ENCODE data around the gene CD180.

Gene CD180

DNA sequence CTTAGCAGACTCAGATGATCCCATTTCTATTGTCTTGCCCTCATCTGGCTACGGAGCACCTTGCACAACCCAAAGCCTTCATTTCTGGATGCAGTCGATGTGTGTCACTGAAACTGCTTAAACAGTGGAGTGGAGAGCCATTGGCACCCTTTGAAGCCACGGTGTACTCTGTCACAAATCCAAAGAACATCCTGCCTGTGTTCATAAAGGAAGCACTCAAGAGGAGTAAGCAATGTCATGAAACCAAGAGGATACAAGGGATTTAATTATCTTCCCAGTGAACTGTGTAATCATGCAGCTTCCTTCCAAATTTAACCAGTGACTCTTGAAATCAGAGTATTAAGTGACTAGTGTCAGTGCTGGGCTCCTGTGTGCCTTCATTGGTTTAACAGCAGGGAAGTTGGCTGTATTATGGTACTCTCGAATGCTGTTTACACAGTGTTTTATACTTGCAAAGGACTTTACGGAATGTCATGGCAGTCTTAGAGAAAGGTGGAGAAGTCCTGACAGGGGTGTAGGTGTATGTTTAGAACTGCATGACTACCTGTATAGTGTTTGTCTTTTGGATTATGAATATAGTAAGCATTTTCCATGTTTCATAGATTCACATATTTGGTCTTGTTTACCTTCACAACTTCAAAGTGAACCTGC is 41.9 kb downstream of the CD180 start:
- no peak overlapping the region for H3K27ac ChIP-seq (replicated peaks)
- DNase-seq (ENCODE audit: low read depth in 1 of 2, low spot score in 1 of 2), result no peak
- H3K27me3 ChIP-seq (ENCODE audit: insufficient read depth, poor library complexity, severe bottlenecking), result no peaks in the 10 kb centered on the region
- TF ChIP-seq REST (IDR thresholded peaks at IDR 0.05; ENCODE audit: insufficient replicate concordance, low read depth), result no peak
- no peak for TF ChIP-seq SPI1 (IDR thresholded peaks at IDR 0.05; ENCODE audit: borderline replicate concordance, low read depth)
- no peak for TF ChIP-seq GABPA (IDR thresholded peaks at IDR 0.05; ENCODE audit: low read depth)
- no peak for TF ChIP-seq POLR2AphosphoS5 (IDR thresholded peaks at IDR 0.05; ENCODE audit: low read depth)
- TF ChIP-seq, protein P1, sequence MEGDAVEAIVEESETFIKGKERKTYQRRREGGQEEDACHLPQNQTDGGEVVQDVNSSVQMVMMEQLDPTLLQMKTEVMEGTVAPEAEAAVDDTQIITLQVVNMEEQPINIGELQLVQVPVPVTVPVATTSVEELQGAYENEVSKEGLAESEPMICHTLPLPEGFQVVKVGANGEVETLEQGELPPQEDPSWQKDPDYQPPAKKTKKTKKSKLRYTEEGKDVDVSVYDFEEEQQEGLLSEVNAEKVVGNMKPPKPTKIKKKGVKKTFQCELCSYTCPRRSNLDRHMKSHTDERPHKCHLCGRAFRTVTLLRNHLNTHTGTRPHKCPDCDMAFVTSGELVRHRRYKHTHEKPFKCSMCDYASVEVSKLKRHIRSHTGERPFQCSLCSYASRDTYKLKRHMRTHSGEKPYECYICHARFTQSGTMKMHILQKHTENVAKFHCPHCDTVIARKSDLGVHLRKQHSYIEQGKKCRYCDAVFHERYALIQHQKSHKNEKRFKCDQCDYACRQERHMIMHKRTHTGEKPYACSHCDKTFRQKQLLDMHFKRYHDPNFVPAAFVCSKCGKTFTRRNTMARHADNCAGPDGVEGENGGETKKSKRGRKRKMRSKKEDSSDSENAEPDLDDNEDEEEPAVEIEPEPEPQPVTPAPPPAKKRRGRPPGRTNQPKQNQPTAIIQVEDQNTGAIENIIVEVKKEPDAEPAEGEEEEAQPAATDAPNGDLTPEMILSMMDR (IDR thresholded peaks at IDR 0.05; ENCODE audit: insufficient read depth, low read length), result no peak
- no peak overlapping the region for H3K4me3 ChIP-seq (replicated peaks; ENCODE audit: insufficient read depth, low read length)

- no peak for DNase-seq (ENCODE audit: low read depth in 1 of 2, low spot score in 1 of 2)
- TF ChIP-seq REST (IDR thresholded peaks at IDR 0.05; ENCODE audit: insufficient replicate concordance, low read depth) (no peak), GABPA (IDR thresholded peaks at IDR 0.05; ENCODE audit: low read depth) (no peak), SPI1 (IDR thresholded peaks at IDR 0.05; ENCODE audit: borderline replicate concordance, low read depth) (no peak), POLR2AphosphoS5 (IDR thresholded peaks at IDR 0.05; ENCODE audit: low read depth) (no peak)
- TF ChIP-seq, protein P1 (IDR thresholded peaks at IDR 0.05; ENCODE audit: insufficient read depth, low read length), result no peak
- Histone ChIP-seq H3K27ac (replicated peaks) (no peak overlapping the region), H3K4me3 (replicated peaks; ENCODE audit: insufficient read depth, low read length) (no peak overlapping the region), H3K27me3 (ENCODE audit: insufficient read depth, poor library complexity, severe bottlenecking) (no peaks in the 10 kb centered on the region)
Observed at GRCh38 chr5:67153292-67153691, 43.3 kb downstream of the CD180 start.

GRCh38 chr5:67152400-67152799 is 44.2 kb downstream of the CD180 start:
- DNase-seq (ENCODE audit: low read depth in 1 of 2, low spot score in 1 of 2), result no peak
- H3K27me3 ChIP-seq (ENCODE audit: insufficient read depth, poor library complexity, severe bottlenecking), result no peaks in the 10 kb centered on the region
- TF ChIP-seq POLR2AphosphoS5 (IDR thresholded peaks at IDR 0.05; ENCODE audit: low read depth) (no peak), GABPA (IDR thresholded peaks at IDR 0.05; ENCODE audit: low read depth) (no peak), REST (IDR thresholded peaks at IDR 0.05; ENCODE audit: insufficient replicate concordance, low read depth) (no peak), SPI1 (IDR thresholded peaks at IDR 0.05; ENCODE audit: borderline replicate concordance, low read depth) (no peak)
- TF ChIP-seq, protein P1 (IDR thresholded peaks at IDR 0.05; ENCODE audit: insufficient read depth, low read length), result no peak

More at GRCh38 chr5:67152400-67152799, 44.2 kb downstream of the CD180 start:
- Histone ChIP-seq H3K4me3 (replicated peaks; ENCODE audit: insufficient read depth, low read length) (no peak overlapping the region), H3K27ac (replicated peaks) (no peak overlapping the region)

All from HL-60 (cell line).